ENCODE measurements around the gene KPNB1. TPM values are rescaled to one million over a fixed set of nuclear protein-coding genes. Genes with fewer than 3 reads are reported as not detected.

Gene KPNB1
- total RNA-seq, 4 donors from 2014 or later = 134 to 207 (median 170) TPM

DNA sequence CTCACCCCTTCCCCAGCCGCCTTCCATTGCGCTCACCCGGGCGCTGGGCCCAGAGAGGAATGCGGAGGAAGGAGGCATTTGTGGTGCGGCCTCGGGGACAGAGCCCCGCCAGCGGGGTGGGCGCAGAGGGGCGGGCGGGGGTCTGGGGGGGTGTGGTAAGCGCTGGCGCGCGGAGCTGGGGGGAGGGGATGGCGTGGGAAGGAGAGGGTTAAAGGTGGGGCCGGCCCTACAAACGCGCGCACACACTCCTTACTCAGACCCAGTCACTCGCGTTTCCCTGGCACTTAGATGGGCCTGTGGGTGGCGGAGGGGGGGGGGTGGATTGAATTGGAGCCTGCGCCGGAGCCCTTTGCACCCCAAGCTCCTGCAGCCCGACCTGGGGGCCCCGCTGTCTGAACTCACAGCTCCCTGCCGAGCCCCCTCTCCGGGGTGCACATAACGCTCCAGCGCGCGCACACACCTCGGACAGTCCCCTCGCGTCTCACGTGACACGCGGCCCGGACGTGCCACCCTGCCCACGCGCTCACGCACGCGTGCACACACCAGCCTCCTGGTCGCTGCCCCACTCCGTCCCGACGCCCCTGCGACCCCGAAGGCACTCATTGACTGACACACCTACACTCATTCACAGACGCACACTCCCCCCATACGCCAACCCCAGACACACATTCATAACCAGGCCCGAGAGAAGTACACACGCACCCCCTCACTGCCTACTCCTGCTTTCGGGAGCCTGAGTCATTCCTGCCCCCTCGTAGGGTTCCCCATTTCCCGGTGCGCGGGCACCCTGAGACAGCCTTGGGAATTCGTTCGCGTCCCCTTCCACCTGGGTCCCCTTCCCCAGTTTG is 45.1 kb downstream of the KPNB1 start:
- peak overlapping the region; percentile 74 to 92 (median 84) for H3K4me3 ChIP-seq (replicated peaks in 1 of 3)
- peak overlapping the region; percentile 85 to 90 (median 88) for H3K27ac ChIP-seq
- H3K36me3 ChIP-seq = peaks cover 0 to 3% of the 10 kb centered on the region in 2 donors
- WGBS, 2 donors = 4 to 5% methylated on average over 19 to 20 of the region's 65 CpGs
- H3K9me3 ChIP-seq = no peaks in the 10 kb centered on the region
- DNase-seq = peak; percentile 67 to 74
- intact Hi-C loops (cut with DNase I) = loop anchor here (10.0 kb wide), 1 partner anchor 200 kb away; the partner anchor contains the start of gene SP2
- TF ChIP-seq POLR2A (IDR thresholded peaks at IDR 0.05) = peak in 1 of 2 donors; percentile 27
- TF ChIP-seq, protein P1, sequence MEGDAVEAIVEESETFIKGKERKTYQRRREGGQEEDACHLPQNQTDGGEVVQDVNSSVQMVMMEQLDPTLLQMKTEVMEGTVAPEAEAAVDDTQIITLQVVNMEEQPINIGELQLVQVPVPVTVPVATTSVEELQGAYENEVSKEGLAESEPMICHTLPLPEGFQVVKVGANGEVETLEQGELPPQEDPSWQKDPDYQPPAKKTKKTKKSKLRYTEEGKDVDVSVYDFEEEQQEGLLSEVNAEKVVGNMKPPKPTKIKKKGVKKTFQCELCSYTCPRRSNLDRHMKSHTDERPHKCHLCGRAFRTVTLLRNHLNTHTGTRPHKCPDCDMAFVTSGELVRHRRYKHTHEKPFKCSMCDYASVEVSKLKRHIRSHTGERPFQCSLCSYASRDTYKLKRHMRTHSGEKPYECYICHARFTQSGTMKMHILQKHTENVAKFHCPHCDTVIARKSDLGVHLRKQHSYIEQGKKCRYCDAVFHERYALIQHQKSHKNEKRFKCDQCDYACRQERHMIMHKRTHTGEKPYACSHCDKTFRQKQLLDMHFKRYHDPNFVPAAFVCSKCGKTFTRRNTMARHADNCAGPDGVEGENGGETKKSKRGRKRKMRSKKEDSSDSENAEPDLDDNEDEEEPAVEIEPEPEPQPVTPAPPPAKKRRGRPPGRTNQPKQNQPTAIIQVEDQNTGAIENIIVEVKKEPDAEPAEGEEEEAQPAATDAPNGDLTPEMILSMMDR (IDR thresholded peaks at IDR 0.05) = no peak
- no peaks in the 10 kb centered on the region for H3K27me3 ChIP-seq
- H3K4me1 ChIP-seq = peaks cover 14 to 17% of the 10 kb centered on the region in 2 donors

DNA sequence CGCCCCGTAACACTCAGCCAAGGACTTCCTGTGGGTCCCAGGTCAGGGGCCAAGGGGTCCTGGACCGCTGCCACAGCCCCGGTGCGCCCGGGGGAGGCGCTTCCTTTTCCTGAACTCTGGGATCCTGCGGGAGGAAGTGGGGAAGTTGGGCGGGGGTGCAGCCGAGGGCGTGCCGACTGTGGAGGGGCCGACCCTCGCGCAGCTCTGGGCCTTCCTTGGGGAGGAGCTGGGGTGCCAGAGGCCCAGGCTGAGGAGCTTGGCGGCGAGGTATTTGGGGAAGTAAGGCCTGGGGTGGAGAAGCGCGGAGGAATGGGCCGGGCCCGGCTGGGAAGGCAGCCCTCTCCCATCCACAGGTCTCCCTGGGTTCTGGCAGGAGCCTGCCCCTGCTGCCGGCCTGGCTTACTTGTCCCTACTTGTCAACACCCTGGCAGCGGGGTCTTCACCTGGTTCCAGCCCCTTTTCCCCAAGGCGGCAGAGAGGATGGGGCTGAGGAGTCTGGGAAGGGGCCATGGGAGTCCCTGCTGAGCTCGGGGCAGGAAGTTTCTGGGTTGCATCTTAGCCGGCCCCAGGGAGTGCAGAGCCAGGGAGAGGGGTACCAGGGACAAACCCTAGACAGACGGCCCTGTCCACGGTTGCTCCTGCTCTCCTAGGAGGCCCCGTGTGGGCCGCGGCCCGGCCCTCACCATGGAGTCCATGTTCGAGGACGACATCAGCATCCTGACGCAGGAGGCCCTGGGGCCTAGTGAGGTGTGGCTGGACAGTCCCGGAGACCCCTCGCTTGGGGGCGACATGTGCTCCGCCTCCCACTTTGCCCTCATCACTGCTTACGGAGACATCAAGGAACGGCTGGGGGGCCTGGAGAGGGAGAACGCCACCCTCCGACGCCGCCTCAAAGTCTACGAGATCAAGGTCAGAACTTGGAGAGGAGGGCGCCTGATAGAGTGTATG is 46.0 kb downstream of the KPNB1 start:
- Histone ChIP-seq H3K27ac (peak overlapping the region; percentile 85 to 90 (median 88)), H3K4me3 (replicated peaks in 1 of 3) (peak overlapping the region in 2 of 3 donors; percentile 74 to 92), H3K4me1 (peaks cover 14 to 17% of the 10 kb centered on the region in 2 donors), H3K36me3 (peaks cover 0 to 3% of the 10 kb centered on the region in 2 donors), H3K27me3 (no peaks in the 10 kb centered on the region), H3K9me3 (no peaks in the 10 kb centered on the region)
- peak; percentile 14 to 26 for DNase-seq
- intact Hi-C loops (cut with DNase I) = loop anchor here (10.0 kb wide), 1 partner anchor 199 kb away; the partner anchor contains the start of gene SP2
- TF ChIP-seq POLR2A (IDR thresholded peaks at IDR 0.05) = no peak
- TF ChIP-seq, protein P1 (IDR thresholded peaks at IDR 0.05) = no peak
- WGBS, 2 donors = 36 to 52% methylated on average over 34 to 37 of the region's 47 CpGs

- no peaks in the 10 kb centered on the region for H3K9me3 ChIP-seq
- no peak for DNase-seq
- H3K27me3 ChIP-seq = no peaks in the 10 kb centered on the region
- TF ChIP-seq POLR2A (IDR thresholded peaks at IDR 0.05) = no peak
- TF ChIP-seq, protein P1 (IDR thresholded peaks at IDR 0.05) = no peak
- peaks cover 14 to 17% of the 10 kb centered on the region in 2 donors for H3K4me1 ChIP-seq
- WGBS, 2 donors = 82 to 84% methylated on average over 9 of the region's 11 CpGs
- no peak overlapping the region for H3K4me3 ChIP-seq (replicated peaks in 1 of 3)
- no peak overlapping the region for H3K27ac ChIP-seq
- H3K36me3 ChIP-seq = peaks cover 0 to 3% of the 10 kb centered on the region in 2 donors
- intact Hi-C loops (cut with DNase I) = loop anchor here (10.0 kb wide), 1 partner anchor 198 kb away; the partner anchor contains the start of gene SP2
Measured at GRCh38 chr17:47696717-47697642, 47.3 kb downstream of the KPNB1 start.

DNA sequence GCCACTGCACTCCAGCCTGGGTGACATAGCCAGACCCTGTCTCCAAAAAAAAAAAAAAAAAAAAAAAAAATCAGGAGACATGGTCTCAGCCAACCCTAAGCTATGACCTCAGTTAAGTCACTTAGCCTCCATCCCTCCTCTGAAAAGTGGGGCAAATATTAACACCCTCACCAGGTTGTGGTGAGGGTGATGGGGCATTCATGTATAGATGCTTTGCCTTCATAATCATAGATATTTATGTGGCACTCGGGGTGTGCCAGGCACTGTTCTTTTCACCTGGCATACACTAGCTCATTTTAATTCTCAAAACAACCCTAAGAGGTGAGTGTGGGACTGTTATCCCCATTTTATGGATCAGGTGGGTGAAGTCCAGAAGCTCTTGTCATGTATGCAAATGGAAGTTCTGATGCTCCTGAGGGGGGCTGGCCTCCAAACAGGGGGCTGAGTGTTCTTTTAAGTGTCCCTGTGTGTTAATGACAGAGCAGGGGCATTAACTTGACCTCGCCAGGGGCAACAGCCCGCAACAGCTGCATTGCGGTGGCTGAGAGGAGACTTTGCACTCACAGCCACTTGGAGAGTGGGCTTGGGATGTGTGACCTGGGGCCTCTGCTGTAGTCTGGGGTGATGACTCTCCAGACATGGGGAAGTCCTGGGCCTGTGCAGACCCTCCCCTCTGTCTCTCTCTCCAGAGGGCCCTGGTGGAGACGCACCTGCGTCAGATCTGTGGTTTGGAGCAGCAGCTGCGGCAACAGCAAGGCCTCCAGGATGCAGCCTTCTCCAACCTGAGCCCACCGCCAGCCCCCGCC is 48.4 kb downstream of the KPNB1 start:
- intact Hi-C loops (cut with DNase I) = loop anchor here (10.0 kb wide), 1 partner anchor 197 kb away; the partner anchor contains the start of gene SP2
- 80 to 93% methylated on average over 5 to 8 of the region's 9 CpGs for WGBS, 2 donors
- TF ChIP-seq, protein P1 (IDR thresholded peaks at IDR 0.05) = no peak
- no peak for TF ChIP-seq POLR2A (IDR thresholded peaks at IDR 0.05)

More for the DNA sequence above, 48.4 kb downstream of the KPNB1 start:
- Histone ChIP-seq H3K27ac (no peak overlapping the region), H3K36me3 (peaks cover 0 to 3% of the 10 kb centered on the region in 2 donors), H3K4me3 (replicated peaks in 1 of 3) (no peak overlapping the region), H3K9me3 (no peaks in the 10 kb centered on the region), H3K4me1 (peaks cover 9 to 11% of the 10 kb centered on the region in 2 donors), H3K27me3 (no peaks in the 10 kb centered on the region)
- no peak for DNase-seq

Data from thyroid gland (tissue), 4 donors.